Measurements from ENCODE around the gene MKX.
"Not testable (repeated sequence)": the region's sequence is repeated elsewhere in the genome, so short reads cannot be mapped to it uniquely, and the experiment has no call there.

MKX gene

GRCh38 chr10:27692663-27693062, 53.0 kb downstream of the MKX start:
- no peak for DNase-seq (ENCODE audit: low spot score)

GRCh38 chr10:27688991-27689390, 56.6 kb downstream of the MKX start:
- DNase-seq (ENCODE audit: low spot score), result no peak

GRCh38 chr10:27688276-27688675, 57.3 kb downstream of the MKX start:
- no peak for DNase-seq (ENCODE audit: low spot score)

DNA sequence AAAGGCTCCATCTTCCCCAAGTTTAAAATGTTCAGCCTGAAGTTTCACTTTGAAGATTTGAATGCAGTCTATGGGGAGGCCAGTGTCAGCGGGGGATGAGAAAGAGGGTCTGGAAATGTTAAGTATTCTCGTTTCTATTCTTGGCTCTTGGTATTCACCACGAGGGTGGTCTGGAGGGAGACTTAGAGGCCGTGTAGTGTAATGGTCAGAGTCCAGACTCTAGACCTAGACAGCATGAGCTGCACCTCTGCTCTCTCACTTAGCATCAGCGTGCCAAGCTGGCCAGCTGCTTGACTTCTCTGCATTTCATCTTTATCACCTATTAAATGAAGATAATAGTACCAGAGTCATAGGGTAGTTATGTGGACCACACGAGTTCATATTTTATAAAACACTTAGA, 57.9 kb downstream of the MKX start:
- DNase-seq (ENCODE audit: low spot score), result no peak

- DNase-seq (ENCODE audit: low spot score), result no peak
These were observed 58.3 kb downstream of the MKX start for GRCh38 chr10:27687326-27687725.

DNA sequence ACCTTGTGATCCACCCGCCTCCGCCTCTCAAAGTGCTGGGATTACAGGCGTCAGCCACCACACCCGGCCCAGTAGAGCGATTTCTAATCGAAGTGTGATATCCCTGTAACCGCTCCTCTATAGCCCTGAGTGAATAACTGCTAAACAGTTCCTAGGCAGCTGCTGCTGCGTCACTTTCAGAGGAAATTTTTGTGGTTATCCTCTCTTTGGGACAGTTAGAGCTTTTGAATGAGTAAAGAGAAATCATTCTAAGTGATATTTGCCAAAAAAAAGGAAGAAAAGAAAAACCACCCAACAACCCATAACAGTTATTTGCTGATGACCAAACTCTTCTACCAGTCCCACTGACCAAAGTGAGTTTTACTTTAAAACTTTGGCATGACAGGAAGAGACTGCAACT, 59.9 kb downstream of the MKX start:
- DNase-seq (ENCODE audit: low spot score), result no peak

GRCh38 chr10:27683226-27683625, 62.4 kb downstream of the MKX start:
- DNase-seq (ENCODE audit: low spot score), result no peak

DNA sequence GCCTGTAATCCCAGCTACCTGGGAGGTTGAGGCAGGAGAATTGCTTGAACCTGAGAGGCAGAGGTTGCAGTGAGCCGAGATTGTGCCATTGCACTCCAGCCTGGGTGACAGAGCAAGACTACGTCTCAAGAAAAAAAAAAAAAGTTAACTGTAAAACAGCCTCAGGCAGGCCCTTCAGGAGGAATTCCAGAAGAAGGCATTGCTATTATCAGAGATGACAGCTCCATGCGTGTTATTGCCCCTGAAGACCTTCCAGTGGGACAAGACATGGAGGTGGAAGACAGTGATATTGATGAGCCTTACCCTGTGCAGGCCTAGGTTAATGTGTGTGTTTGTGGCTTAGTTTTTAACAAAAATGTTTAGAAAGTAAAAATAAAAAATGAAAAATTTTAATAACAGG, 63.8 kb downstream of the MKX start:
- not testable (repeated sequence) for DNase-seq (ENCODE audit: low spot score)

DNA sequence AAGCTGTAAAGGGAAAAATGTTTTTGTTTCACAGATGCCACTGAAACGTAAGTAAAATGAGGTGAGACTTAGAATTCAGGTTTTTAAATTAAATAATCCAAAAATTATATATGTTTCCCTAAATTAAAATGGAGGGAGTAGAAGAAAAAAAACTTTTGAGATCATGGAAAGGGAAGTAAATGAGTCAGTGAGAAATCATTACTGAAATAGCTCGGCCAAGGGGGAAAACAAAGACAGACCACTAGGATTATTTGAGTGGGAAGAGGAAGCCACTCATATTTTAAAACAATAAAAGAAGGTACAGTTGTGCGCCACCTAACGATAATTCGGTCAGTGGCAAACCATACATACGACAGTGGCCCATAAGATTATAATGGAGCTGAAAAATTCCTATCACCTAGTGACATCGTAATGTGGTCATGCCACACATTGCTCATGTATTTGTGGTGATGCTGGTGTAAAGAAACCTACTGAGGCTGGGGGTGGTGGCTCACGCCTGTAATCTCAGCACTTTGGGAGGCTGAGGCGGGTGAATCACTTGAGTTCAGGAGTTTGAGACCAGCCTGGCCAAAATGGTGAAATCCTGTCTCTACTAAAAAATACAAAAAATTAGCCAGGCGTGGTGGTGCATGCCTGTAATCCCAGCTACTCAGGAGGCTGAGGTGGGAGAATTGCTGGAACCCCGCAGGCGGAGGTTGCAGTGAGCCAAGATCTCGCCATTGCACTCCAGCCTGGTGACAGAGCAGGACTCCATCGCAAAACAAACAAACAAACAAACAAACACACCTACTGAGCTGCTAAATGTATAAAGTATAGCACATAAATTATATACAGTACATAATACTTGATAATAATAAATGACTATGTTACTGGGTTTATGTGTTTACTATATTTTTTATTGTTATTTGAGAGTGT, 64.7 kb downstream of the MKX start:
- DNase-seq (ENCODE audit: low spot score), result no peak

DNA sequence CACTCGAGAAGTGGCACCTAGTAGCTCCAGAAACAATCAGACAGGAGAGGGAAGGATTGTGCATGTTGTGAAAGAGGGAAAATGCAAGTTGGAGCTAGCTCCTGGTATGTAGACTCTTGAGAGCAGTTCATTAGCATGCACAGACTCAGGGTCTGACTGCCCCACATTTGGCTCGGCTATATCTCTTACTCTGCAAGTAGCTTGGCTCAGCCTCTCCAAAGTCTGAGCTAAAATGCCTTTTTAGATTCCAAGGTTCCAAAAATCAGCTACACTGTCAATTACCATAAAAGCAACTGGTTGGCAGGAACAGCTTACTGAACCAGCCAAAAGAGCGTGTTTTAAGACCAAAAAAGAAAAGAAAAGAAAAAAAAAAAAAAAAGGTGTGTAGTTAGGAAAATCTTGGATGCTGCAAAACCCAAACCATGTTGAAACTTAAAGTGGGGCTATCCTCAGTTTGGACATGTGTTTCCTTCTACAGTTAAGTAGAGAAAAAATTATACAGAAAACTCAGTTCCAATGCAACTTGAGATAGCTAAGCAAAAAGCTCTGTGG, 65.5 kb downstream of the MKX start:
- no peak for DNase-seq (ENCODE audit: low spot score)

- DNase-seq (ENCODE audit: low spot score), result no peak
These were observed 66.2 kb downstream of the MKX start for GRCh38 chr10:27679369-27679912.

DNA sequence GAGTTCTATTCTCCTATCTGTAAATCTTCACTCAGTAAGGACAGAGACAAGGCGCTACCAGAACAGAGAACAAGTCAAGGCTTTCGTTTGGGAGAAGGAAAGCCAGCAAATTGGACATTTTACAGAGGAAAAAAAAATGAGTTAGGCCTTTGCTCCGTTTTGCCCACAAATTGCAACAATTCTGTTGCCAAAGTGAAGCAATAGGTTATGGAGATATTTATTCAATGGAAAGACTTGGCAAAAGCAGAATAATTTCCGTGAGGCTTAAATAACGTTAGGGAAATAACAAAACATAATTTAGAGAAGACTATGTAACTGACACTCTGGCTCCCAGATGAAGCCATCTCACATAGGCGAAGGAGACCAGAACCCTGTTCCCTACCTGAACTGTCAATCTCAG, 67.5 kb downstream of the MKX start:
- DNase-seq (ENCODE audit: low spot score), result no peak

DNA sequence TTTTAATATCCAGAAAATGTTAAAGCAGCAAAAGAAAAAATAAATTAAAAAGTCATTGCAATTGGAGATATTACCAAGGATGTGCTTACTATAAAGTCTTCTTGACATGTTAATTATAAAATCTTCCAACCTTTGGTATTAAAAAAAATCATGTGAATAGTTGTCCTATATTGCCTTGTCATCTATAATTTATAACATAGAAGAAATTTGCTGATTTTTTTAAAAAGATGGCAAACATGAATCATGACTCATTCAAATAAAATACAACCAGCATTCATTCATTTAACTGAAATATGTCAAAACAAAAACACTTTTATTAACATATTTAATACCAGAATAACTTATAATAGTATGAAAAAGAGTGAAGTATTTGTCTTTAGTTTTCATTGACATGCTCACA, 72.6 kb downstream of the MKX start:
- DNase-seq (ENCODE audit: low spot score), result no peak

DNA sequence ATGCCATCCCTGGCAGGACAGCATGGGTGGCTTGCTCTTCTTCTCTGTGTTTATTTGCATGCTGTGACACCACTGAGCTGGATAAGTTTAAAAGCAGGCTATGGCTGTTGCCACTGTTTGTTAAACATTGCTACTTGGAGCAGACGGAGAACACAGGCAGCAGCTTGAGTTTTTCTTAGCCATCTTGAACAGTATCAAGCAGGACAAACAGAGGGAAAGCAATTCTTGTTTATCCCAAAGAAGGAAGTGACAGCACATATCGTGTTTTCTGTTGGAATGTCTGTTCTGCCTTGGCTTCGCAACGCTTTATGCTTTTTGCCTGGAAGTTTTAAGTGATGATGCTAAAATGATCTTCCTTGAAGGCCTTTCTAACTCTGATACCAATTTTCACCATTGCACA, 73.8 kb downstream of the MKX start:
- no peak for DNase-seq (ENCODE audit: low spot score)

DNA sequence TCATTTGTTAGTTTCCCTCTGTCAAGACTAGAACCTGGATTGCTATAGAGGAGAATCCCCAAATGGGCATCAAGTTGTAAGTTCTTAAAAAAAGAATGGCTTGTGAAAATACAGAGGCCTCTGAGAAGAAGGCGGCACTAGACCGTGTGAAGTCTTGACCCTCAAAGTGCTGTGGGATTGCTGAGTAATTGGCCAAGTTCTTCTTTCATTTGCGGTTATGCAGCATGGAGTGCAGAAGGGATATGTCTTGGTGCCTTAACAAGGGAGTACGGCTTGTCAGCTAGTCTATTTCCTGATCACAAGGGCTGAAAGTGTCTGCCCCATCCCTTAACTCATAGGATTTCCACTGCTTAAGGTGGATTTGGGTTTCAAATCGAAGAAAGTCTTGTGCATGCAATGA, 81.2 kb downstream of the MKX start:
- no peak for DNase-seq (ENCODE audit: low spot score)

DNA sequence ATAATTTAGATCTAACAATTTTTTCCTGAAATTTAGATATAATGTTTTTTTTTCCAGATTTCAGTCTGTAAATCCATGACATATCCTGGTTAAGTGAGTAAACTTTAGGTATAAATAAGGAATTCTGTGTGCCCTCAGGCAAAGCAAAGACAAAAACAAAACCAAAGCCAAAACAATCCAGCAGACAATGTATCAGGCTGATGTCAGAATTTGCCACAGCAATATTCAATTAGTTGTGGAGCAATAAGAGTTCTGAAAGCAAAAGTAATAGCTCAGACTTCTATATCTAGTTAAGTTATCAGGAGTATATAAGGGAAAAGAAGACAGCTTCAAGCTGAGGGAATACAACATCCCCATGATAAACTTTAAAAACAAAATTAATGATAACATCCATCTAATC, 82.0 kb downstream of the MKX start:
- no peak for DNase-seq (ENCODE audit: low spot score)

DNA sequence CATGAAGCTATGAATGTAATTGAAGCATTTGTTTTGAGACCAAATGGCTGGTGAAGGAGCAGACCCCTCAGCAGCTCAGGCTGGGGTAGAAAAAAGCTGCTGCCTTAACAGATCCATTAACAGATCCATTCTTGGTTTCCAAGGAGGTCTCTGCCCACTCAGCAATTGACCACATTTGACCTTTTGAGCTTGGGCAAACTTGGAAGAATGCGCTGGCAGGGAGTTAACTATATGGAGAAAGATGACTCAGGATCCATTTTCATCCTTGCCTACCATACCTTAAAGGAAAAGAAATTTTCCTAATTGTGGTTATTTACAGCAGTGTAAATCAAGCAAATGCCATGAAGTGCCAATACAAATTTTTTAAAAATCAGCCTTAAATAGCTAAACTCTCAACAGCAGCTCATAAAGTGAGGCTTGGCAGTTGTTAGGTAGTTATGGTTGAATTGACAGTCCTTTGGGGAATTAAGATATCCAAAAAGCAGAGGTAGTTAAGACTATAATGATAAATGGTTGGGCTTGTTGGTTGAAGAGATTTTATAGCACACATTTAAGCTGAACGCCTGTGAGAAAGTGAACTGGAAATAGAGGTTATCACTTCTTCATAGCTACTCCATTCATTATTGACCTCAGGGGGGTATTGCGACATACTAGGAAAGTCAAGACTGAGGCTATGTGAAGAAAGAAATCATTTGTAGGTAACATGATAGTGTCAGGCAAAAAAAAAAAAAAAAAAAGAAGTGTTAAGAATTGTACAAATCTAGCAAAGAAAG, 83.9 kb downstream of the MKX start:
- DNase-seq (ENCODE audit: low spot score), result no peak

DNA sequence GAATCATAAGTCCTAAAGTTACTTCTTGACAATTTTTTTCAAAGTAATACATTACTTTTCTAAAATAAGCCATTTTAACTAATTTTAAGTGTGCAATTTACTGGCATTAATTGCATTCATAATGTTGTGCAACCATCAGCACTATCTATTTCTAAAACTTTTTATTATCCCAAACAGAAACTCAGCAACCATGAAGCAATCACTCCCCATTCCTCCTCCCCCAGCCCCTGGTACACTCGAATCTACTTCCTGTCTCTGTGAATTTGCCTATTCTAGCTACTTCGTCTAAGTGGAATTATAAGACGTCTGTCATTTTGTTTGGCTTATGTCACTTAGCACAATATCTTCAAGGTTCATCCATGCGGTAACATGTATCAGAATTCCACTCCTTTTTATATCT, 84.9 kb downstream of the MKX start:
- no peak for DNase-seq (ENCODE audit: low spot score)

GRCh38 chr10:27660268-27660667, 85.4 kb downstream of the MKX start:
- no peak for DNase-seq (ENCODE audit: low spot score)

GRCh38 chr10:27659786-27660185, 85.8 kb downstream of the MKX start:
- DNase-seq (ENCODE audit: low spot score), result no peak

GRCh38 chr10:27658788-27659187, 86.8 kb downstream of the MKX start:
- no peak for DNase-seq (ENCODE audit: low spot score)

DNA sequence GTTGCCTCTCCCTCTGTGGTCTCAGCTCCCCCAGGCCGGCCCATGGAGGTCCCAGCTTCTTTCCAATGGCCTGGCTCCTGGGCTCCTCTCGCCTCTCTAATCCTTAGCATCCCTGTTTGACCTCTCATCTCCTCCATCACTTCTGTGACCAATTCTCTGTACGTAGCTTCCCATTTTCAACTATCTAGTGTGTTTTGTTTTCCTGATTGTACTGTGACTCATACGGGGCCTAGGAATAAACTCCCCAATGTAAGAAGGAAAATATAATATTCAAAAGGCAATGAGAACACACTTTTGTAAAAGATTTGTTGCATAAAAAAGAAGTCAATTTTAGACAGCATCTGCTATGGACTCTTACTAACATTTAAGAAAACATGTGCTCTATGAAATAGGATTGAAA, 90.3 kb downstream of the MKX start:
- no peak for DNase-seq (ENCODE audit: low spot score)

DNA sequence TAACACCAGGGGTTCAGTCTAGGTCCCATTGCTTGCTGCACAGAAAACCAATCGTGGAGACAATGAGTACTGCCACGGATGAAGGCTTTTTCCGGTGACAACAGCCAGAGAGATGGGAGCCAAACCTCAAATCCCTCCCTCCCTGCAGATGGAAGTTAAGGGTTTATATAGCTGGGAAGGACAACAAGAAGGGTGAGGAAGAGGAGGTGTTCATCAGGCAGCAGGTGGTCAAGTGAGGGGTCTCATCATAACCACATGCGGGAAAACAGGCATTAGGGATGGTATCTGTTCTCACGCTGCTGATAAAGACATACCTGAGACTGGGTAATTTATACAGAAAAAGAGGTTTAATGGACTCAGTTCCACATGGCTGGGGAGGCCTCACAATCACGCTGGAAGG, 91.3 kb downstream of the MKX start:
- no peak for DNase-seq (ENCODE audit: low spot score)
